ENCODE measurements around the gene NEDD4L. TPM values are rescaled to one million over a fixed set of nuclear protein-coding genes. Genes with fewer than 3 reads are reported as not detected.

The NEDD4L gene
- total RNA-seq, 2 experiments from 2014 or later, result 3.4 to 4.3 TPM

DNA sequence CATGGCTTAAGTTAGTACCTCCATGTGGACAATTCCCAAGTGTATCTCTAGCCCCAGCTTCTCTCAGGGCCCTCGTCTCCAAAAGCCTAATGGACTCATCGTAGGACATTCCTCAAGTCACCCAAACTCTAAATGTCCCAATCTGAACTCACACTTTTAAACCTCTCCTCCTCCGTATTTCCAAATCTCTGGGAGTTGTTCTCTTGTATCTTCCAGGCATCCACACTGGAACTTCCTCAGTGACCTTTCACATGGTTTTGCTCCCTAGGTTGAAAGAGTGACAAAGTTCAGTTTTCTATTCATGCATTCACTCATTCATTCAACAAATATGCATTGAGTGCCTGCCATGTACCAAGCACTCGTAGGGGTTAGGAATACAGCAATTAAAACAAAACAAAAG, 364.6 kb downstream of the NEDD4L start:
- no peak overlapping the region for H3K4me3 Mint-ChIP-seq
- ATAC-seq (no peak), DNase-seq (no peak)
- H3K9me3 Mint-ChIP-seq (ENCODE audit: insufficient read depth), result no peaks in the 10 kb centered on the region
- no peak overlapping the region for H3K27ac Mint-ChIP-seq
- no peaks in the 10 kb centered on the region for H3K4me1 Mint-ChIP-seq (ENCODE audit: low read depth)
- POLR2A ChIA-PET, result no interaction called here
- no peaks in the 10 kb centered on the region for H3K36me3 Mint-ChIP-seq (ENCODE audit: low read depth)
- H3K27me3 Mint-ChIP-seq (ENCODE audit: low read depth), result no peaks in the 10 kb centered on the region
- CTCF ChIA-PET, result no interaction called here

DNA sequence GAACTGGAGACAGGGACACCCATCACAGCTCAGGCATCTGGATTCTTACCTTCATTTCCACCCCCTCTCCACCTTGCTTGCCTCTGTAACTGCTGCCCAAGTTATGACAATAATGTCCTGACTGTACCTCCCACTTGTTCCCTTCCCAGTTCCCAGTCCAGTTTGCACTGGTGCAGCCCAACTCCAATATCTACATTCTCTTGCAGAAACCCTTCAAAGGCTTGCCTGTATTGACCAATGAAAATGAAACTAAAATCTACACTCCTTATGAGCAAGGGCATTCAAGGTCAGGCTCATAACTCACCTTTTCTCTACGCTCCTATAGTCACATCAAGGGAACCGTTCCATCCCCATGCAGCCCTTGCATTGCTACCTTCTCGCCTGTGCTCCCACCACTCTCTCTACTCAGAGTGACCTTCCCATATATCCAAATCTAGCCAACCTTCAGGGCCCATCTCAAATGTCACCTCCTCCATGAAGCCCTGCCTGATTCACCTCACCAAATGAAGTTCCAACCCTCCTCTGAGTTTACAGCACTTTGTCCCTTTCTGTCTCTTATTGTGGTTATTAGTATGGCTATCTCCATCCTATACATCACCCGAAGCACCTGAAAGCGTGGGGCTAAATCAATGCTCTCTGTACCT, 365.9 kb downstream of the NEDD4L start:
- no peaks in the 10 kb centered on the region for H3K36me3 Mint-ChIP-seq (ENCODE audit: low read depth)
- no peak for DNase-seq
- peaks cover 6% of the 10 kb centered on the region for H3K27me3 Mint-ChIP-seq (ENCODE audit: low read depth)
- no peak overlapping the region for H3K27ac Mint-ChIP-seq
- ATAC-seq, result no peak
- no peaks in the 10 kb centered on the region for H3K9me3 Mint-ChIP-seq (ENCODE audit: insufficient read depth)
- ChIA-PET POLR2A (no interaction called here), CTCF (no interaction called here)
- H3K4me1 Mint-ChIP-seq (ENCODE audit: low read depth), result no peaks in the 10 kb centered on the region
- no peak overlapping the region for H3K4me3 Mint-ChIP-seq

GRCh38 chr18:58411323-58411722, 367.3 kb downstream of the NEDD4L start:
- no peaks in the 10 kb centered on the region for H3K36me3 Mint-ChIP-seq (ENCODE audit: low read depth)

DNA sequence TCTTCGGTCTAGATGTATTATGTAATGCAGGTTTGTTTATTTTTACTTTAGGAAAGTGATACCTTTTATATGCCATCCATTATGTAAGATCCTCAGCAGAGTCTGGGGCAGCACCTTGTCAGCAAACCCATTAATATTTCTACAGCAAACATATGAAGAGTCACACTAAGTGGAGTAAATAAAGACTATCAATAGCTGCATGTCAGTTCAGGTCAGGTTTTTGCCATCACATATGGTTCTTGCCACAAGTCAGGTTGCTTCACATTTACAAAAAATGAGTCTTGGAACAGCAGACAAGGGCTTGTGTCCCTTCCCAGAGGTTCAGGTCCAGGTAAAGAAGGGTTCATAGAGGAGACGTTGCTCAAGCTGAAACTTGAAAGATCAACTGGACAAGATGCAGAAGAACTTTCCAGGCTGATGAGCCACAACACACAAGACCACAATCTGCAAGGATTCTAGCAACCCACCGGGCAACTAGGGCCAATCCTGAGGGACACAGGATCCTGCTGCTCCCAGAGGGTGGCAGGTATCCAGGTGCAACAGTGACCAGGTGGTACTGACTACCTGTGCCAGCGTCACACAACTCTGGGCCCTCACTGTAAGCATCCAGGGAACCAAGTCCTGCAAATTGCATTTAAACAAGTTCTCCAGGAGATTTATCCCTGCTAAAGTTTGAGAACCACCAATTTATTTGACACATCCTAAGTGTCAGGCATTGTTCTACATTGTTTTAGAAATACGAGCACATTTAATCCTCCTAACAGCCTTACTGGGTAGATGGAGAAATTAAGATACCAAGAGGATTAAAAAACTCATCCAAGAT, 369.0 kb downstream of the NEDD4L start:
- no peak overlapping the region for H3K4me3 Mint-ChIP-seq
- H3K36me3 Mint-ChIP-seq (ENCODE audit: low read depth), result no peaks in the 10 kb centered on the region
- POLR2A ChIA-PET, result no interaction called here
- no peaks in the 10 kb centered on the region for H3K9me3 Mint-ChIP-seq (ENCODE audit: insufficient read depth)
- ATAC-seq (no peak), DNase-seq (no peak)
- CTCF ChIA-PET, result no interaction called here
- H3K4me1 Mint-ChIP-seq (ENCODE audit: low read depth), result no peaks in the 10 kb centered on the region
- H3K27me3 Mint-ChIP-seq (ENCODE audit: low read depth), result peaks cover 6% of the 10 kb centered on the region
- no peak overlapping the region for H3K27ac Mint-ChIP-seq

More at GRCh38 chr18:58411323-58411722, 367.3 kb downstream of the NEDD4L start:
- Mint-ChIP-seq H3K4me1 (ENCODE audit: low read depth) (no peaks in the 10 kb centered on the region), H3K4me3 (no peak overlapping the region), H3K27ac (no peak overlapping the region), H3K27me3 (ENCODE audit: low read depth) (peaks cover 6% of the 10 kb centered on the region), H3K9me3 (ENCODE audit: insufficient read depth) (no peaks in the 10 kb centered on the region)
- DNase-seq (no peak), ATAC-seq (no peak)
- ChIA-PET POLR2A (interaction anchor here (0.7 kb wide), 1 partner anchor 48 kb away, joined by 3 read pairs; no protein-coding TSS in a partner anchor), CTCF (no interaction called here)

- Mint-ChIP-seq H3K4me3 (no peak overlapping the region), H3K4me1 (ENCODE audit: low read depth) (no peaks in the 10 kb centered on the region), H3K27me3 (ENCODE audit: low read depth) (peaks cover 6% of the 10 kb centered on the region), H3K27ac (no peak overlapping the region), H3K9me3 (ENCODE audit: insufficient read depth) (no peaks in the 10 kb centered on the region), H3K36me3 (ENCODE audit: low read depth) (no peaks in the 10 kb centered on the region)
- ChIA-PET POLR2A (no interaction called here), CTCF (no interaction called here)
- ATAC-seq, result no peak
- DNase-seq, result no peak
These were observed 369.9 kb downstream of the NEDD4L start for GRCh38 chr18:58413667-58414628.

DNA sequence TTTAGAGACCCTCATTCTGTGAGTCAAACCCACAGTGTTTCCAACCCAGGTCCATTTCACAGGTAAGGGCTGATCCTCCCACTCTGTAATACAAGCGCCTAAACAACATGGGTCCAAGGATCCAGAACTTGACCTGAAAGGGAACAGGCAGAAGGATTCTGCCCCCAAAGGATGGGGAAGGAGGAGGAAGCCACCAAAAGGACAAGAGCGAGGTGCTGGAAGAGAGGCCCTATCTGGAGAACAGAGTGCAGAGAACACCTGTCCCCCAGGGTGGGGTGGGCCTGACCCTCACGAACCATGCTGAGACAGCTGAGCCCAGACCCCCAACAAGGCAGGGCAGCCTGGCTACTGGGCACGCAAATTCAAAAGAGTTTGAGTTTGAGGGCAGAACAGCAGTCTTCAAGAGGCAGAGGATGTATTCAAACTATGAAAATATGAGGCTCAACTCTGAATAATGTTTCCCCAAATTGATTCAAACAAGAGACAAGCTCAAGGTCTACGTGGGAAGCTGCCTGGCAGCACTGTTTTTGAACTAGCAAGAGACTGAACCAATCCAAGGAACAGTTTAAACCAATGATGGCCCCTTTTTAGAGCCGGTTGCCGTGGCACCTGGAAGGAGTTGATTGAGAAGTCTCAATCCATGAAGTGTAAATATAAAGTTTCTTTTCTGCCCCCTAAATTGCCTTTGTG, 372.1 kb downstream of the NEDD4L start:
- no peaks in the 10 kb centered on the region for H3K9me3 Mint-ChIP-seq (ENCODE audit: insufficient read depth)
- no peaks in the 10 kb centered on the region for H3K4me1 Mint-ChIP-seq (ENCODE audit: low read depth)
- no peak for DNase-seq
- peaks cover 10% of the 10 kb centered on the region for H3K27me3 Mint-ChIP-seq (ENCODE audit: low read depth)
- H3K4me3 Mint-ChIP-seq, result no peak overlapping the region
- ATAC-seq, result no peak
- ChIA-PET CTCF (no interaction called here), POLR2A (no interaction called here)
- no peaks in the 10 kb centered on the region for H3K36me3 Mint-ChIP-seq (ENCODE audit: low read depth)
- no peak overlapping the region for H3K27ac Mint-ChIP-seq

- Mint-ChIP-seq H3K4me3 (no peak overlapping the region), H3K27ac (no peak overlapping the region), H3K9me3 (ENCODE audit: insufficient read depth) (no peaks in the 10 kb centered on the region), H3K27me3 (ENCODE audit: low read depth) (peaks cover 10% of the 10 kb centered on the region), H3K36me3 (ENCODE audit: low read depth) (no peaks in the 10 kb centered on the region), H3K4me1 (ENCODE audit: low read depth) (no peaks in the 10 kb centered on the region)
- no peak for ATAC-seq
- no peak for DNase-seq
- ChIA-PET POLR2A (no interaction called here), CTCF (no interaction called here)
These were observed 373.0 kb downstream of the NEDD4L start for GRCh38 chr18:58416704-58417683.

GRCh38 chr18:58417752-58418151, 373.7 kb downstream of the NEDD4L start:
- POLR2A ChIA-PET, result no interaction called here
- no peak overlapping the region for H3K27ac Mint-ChIP-seq
- CTCF ChIA-PET, result no interaction called here

DNA sequence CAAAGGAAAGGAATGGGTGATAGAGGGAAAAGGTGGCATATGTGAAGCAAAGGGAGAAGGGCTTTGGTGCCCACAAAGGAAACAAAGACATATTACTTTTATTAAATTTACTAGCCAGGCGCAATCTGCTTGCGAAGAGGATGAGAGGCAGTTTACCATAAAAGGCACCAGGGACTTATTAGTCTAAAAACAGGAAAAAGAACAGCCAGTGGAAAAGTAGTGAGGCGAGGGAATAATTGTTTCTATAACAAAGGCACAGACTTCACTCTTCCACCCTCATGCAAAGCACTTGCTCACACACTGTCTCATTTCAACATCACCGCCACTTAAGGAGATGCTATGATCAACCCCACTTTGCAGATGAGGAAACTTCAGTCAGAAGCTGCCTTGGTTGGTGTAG, 374.3 kb downstream of the NEDD4L start:
- CTCF ChIA-PET, result no interaction called here
- Mint-ChIP-seq H3K9me3 (ENCODE audit: insufficient read depth) (no peaks in the 10 kb centered on the region), H3K27me3 (ENCODE audit: low read depth) (peaks cover 10% of the 10 kb centered on the region), H3K27ac (no peak overlapping the region), H3K36me3 (ENCODE audit: low read depth) (no peaks in the 10 kb centered on the region), H3K4me3 (no peak overlapping the region), H3K4me1 (ENCODE audit: low read depth) (no peaks in the 10 kb centered on the region)
- POLR2A ChIA-PET, result no interaction called here
- DNase-seq, result no peak
- no peak for ATAC-seq

More at GRCh38 chr18:58417752-58418151, 373.7 kb downstream of the NEDD4L start:
- no peaks in the 10 kb centered on the region for H3K9me3 Mint-ChIP-seq (ENCODE audit: insufficient read depth)
- H3K36me3 Mint-ChIP-seq (ENCODE audit: low read depth), result no peaks in the 10 kb centered on the region
- H3K4me3 Mint-ChIP-seq, result no peak overlapping the region
- peaks cover 10% of the 10 kb centered on the region for H3K27me3 Mint-ChIP-seq (ENCODE audit: low read depth)
- H3K4me1 Mint-ChIP-seq (ENCODE audit: low read depth), result no peaks in the 10 kb centered on the region
- DNase-seq, result no peak
- no peak for ATAC-seq

DNA sequence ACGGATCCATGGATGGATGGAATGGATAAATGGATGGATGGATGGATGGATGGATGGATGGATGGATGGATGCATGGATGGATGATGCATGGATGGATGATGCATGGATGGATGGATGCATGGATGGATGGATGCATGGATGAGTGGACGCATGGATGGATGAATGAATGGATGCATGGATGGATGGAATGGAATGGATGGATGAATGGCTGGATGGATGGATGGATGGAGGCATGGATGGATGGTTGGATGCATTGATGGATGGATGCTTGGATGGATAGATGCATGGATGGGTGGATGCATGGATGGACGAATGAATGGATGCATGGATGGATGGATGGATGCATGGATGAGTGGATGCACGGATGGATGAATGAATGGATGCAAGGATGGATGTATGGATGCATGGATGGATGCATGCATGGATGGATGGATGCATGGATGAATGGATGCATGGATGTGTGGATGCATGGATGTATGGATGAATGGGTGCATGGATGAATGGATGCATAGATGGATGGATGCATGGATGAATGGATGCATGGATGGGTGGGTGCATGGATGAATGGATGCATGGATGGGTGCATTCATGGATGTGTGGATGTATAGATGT, 375.7 kb downstream of the NEDD4L start:
- Mint-ChIP-seq H3K27ac (no peak overlapping the region), H3K9me3 (ENCODE audit: insufficient read depth) (no peaks in the 10 kb centered on the region), H3K36me3 (ENCODE audit: low read depth) (no peaks in the 10 kb centered on the region), H3K4me1 (ENCODE audit: low read depth) (no peaks in the 10 kb centered on the region), H3K27me3 (ENCODE audit: low read depth) (peaks cover 4% of the 10 kb centered on the region), H3K4me3 (no peak overlapping the region)
- POLR2A ChIA-PET, result no interaction called here
- DNase-seq (no peak), ATAC-seq (no peak)
- CTCF ChIA-PET, result no interaction called here
